Stomach smooth muscle (tissue), 2 donors: Measurements from ENCODE around the gene MLLT3.

Experiments used
- H3K27ac ChIP-seq: one replicate; pipeline ENCODE4 v1.7.0; 2013; ENCODE audit warnings: mild to moderate bottlenecking, low read length, inconsistent platforms
- H3K27me3 ChIP-seq, 2 donors: one replicate each; pipeline ENCODE4 v1.7.0; 2013; ENCODE audit warnings: low read length in 2 of 2; ENCODE audit not compliant: insufficient read depth in 2 of 2, control insufficient read depth in 1 of 2
- H3K36me3 ChIP-seq, 2 donors: one replicate each; pipeline ENCODE4 v1.7.0; 2013; ENCODE audit warnings: low read length in 2 of 2; ENCODE audit not compliant: control insufficient read depth in 2 of 2, insufficient read depth in 2 of 2
- H3K4me1 ChIP-seq: one replicate; pipeline ENCODE4 v1.7.0; 2013; ENCODE audit warnings: low read length; ENCODE audit not compliant: control insufficient read depth, insufficient read depth
- H3K4me3 ChIP-seq, 2 donors: one replicate each; pipeline ENCODE4 v1.7.0; 2013; ENCODE audit warnings: low read length in 2 of 2
- H3K9ac ChIP-seq, 2 donors: one replicate each; pipeline ENCODE4 v1.7.0; 2013; ENCODE audit warnings: low read length in 2 of 2, mild to moderate bottlenecking in 1 of 2
- H3K9me3 ChIP-seq, 2 donors: one replicate each; pipeline ENCODE4 v1.7.0; 2013; ENCODE audit warnings: low read length in 2 of 2; ENCODE audit not compliant: control insufficient read depth in 2 of 2
- donor health status: healthy.
- donor health status: Pancreatic carcinoma.

Gene MLLT3

DNA sequence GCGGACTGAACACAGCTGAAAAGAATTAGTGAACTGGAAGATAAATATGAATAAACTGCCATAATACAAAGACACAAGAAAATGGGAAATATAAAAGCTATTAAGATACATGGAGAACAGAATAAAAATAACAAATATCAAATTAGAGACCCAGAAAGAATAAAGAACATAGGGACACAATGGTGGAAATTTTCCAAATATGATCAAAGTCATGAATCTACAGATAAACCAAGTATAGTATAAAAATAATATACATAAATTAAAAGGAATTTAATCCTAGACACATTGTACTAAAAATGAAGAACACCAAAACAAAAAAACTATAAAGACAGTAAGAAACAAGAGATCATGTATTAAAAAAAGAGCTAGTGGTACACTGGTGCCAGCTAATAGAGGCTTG, 194.9 kb downstream of the MLLT3 start:
- Histone ChIP-seq H3K27ac (no peak overlapping the region), H3K9ac (no peak overlapping the region), H3K36me3 (no peaks in the 10 kb centered on the region), H3K4me3 (no peak overlapping the region), H3K27me3 (no peaks in the 10 kb centered on the region), H3K9me3 (no peaks in the 10 kb centered on the region), H3K4me1 (no peaks in the 10 kb centered on the region)

DNA sequence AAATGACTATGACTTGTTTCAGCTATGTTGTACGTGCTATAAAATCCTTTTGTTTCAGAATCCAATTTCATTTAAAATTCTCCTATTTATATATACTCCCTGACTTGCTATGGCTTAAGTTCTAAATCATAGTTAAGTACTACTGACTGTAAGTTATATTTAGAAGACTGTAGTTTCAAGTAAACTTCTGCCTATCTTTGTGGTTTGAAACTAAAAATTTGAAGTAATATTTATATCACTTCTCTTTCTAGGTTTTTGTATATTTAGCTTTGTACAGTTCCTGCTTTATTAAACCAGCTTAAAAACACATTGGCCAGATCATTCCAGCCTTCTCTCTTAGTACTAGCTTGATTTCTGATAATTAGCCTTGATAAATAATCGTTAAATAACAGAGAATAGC, 196.3 kb downstream of the MLLT3 start:
- Histone ChIP-seq H3K9me3 (no peaks in the 10 kb centered on the region), H3K4me1 (no peaks in the 10 kb centered on the region), H3K36me3 (no peaks in the 10 kb centered on the region), H3K27ac (no peak overlapping the region), H3K9ac (no peak overlapping the region), H3K27me3 (no peaks in the 10 kb centered on the region), H3K4me3 (no peak overlapping the region)

DNA sequence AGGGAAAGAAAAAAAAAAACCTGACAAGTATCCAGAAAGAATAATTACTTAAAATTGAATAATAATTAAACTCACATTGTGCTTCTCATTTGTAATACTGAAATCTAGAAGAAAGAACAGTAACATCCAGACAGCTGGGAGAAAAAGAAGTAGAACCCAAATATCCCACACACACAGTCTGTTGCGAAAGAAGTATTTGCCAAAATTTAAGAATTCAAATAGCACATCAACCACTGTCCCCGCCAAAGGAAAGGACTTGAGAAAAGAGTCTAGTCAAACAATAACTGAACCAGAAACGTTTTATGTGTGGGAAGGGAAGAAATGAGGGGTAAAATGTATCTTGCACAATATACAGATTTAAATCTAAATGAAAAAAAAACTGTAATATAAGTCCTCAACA, 202.8 kb downstream of the MLLT3 start:
- no peaks in the 10 kb centered on the region for H3K36me3 ChIP-seq
- H3K4me3 ChIP-seq: no peak overlapping the region
- no peak overlapping the region for H3K27ac ChIP-seq
- H3K9me3 ChIP-seq: no peaks in the 10 kb centered on the region
- H3K4me1 ChIP-seq: no peaks in the 10 kb centered on the region
- H3K9ac ChIP-seq: no peak overlapping the region
- H3K27me3 ChIP-seq: no peaks in the 10 kb centered on the region

DNA sequence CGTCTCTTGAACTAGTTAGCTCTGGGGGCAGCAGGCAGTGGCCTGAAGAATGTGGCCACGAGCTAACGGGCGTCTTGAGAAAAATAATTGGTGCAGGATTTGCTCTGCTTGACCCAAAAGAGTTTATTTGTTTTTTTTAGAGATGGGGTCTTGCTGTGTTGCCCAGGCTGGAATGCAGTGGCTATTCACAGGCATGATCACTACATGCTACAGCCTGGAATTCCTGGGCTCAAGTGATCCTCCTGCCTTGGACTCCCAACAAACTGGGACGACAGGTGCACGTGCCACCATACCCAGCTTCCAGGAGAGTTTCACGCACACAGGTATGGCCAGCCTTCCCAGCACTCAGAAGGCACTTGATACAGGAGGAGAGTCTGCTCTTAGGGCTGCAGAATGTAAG, 203.8 kb downstream of the MLLT3 start:
- Histone ChIP-seq H3K36me3 (peaks cover 0 to 4% of the 10 kb centered on the region in 2 donors), H3K9ac (no peak overlapping the region), H3K27me3 (no peaks in the 10 kb centered on the region), H3K4me3 (no peak overlapping the region), H3K27ac (no peak overlapping the region), H3K9me3 (no peaks in the 10 kb centered on the region), H3K4me1 (no peaks in the 10 kb centered on the region)

DNA sequence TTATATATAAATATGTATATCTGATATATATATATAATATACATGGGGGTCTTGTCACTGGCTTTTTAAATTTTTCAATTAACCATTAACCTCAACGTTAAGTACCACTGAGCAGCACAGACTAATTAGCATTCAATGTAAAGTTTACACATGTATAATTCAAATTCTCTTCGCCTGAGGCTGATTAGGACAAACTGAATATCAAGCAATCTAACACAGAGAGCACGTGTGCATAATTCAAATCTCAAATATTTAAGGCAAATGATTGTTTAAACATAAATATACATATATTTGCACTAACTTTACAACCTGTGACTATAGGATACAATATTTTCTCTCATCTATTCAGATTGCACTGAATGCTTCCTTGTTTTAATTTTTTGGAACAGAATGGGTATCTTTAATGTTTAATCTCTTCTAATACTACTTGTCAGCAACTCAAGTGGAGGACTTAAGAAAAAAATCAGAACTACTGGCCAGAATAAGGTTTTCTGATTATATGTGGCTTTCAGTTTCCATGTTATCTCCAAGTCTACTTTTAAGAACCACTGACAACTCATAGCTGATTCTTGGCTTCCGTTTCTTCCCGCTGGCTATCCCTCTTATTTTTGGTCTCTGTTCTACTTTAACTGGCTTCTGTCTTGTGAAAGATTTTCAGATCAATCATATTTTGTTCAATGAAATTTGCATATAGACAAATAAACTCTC, 204.8 kb downstream of the MLLT3 start:
- H3K4me1 ChIP-seq: no peaks in the 10 kb centered on the region
- H3K4me3 ChIP-seq: no peak overlapping the region
- H3K36me3 ChIP-seq: peaks cover 0 to 5% of the 10 kb centered on the region in 2 donors
- H3K27ac ChIP-seq: no peak overlapping the region
- H3K27me3 ChIP-seq: no peaks in the 10 kb centered on the region
- no peaks in the 10 kb centered on the region for H3K9me3 ChIP-seq
- no peak overlapping the region for H3K9ac ChIP-seq

DNA sequence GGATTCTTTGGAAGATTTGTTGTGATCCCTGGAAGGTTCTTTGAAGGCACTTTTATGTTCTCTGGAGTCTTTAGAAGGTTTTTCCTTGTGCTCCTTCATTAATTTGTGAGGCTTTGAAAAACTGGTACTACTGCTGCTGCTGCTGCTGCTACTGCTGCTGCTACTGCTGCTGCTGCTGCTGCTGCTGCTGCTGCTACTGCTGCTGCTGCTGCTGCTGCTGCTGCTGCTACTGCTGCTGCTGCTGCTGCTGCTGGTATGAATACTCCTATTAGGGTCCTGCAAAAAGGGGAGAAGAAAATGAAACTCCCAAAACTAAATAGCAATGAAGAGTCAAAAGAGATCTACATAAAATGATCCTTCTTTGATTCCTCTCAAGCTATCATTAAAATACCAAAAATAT, 208.1 kb downstream of the MLLT3 start:
- no peaks in the 10 kb centered on the region for H3K9me3 ChIP-seq
- H3K4me3 ChIP-seq: no peak overlapping the region
- H3K27ac ChIP-seq: no peak overlapping the region
- no peaks in the 10 kb centered on the region for H3K27me3 ChIP-seq
- H3K4me1 ChIP-seq: no peaks in the 10 kb centered on the region
- no peak overlapping the region for H3K9ac ChIP-seq
- peaks cover 0 to 5% of the 10 kb centered on the region in 2 donors for H3K36me3 ChIP-seq

DNA sequence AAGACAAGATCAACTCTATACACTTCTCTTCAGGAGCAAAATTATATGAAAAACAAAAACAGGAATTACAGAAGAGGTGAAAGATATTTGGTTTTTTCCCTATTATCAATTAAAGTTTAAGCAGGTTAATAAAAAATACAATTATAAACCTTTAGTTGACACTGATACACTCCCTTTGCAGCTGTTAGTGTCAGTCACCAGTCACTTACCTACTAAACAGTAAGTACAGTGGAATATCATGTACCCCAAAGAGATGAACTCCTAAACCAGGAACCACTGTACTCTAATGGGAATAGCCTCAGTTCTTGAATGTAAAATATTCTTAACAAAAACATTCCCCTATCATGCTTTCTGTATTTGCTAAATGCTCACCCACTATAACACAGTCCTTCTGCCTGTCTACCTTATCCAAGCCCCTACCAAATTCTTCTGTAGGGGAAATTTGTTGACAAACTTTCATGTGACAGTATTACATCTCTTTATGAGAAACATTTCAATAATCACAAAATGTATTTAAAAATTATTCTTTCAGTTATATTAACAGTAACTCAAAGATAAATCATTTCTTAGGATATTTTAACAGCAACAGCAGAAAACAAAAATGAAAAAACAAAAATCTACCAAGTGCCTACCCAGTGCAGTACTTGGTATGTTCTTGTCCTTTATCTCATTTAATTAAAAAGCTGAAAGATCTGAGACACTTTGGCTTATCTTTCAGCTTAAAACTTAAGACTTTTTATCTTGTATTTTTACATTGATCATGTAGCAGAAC, 212.8 kb downstream of the MLLT3 start:
- no peak overlapping the region for H3K4me3 ChIP-seq
- no peak overlapping the region for H3K9ac ChIP-seq
- H3K9me3 ChIP-seq: no peaks in the 10 kb centered on the region
- H3K4me1 ChIP-seq: no peaks in the 10 kb centered on the region
- H3K27me3 ChIP-seq: no peaks in the 10 kb centered on the region
- no peak overlapping the region for H3K27ac ChIP-seq
- H3K36me3 ChIP-seq: peaks cover 0 to 5% of the 10 kb centered on the region in 2 donors

DNA sequence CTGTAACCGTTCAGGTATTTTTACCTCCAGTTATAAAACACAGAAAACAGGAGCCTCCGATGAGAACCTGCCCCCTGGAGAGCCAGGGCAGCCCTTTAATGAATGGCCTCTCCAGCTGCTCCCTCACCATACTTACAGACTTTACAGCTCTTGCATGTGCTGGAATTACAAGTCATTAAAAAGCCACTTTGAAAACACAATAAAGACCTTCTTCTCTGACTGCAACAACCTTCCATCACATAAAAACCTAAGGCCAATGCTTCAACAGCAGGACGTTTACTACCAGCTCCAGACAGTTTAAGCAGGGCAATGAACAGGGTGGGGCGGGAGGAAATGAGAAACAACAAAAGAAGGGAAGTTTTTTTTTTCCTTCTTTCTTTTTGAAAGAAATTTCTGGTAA, 213.8 kb downstream of the MLLT3 start:
- Histone ChIP-seq H3K36me3 (peaks cover 0 to 1% of the 10 kb centered on the region in 2 donors), H3K27ac (no peak overlapping the region), H3K9ac (no peak overlapping the region), H3K9me3 (no peaks in the 10 kb centered on the region), H3K4me1 (no peaks in the 10 kb centered on the region), H3K4me3 (no peak overlapping the region), H3K27me3 (no peaks in the 10 kb centered on the region)

DNA sequence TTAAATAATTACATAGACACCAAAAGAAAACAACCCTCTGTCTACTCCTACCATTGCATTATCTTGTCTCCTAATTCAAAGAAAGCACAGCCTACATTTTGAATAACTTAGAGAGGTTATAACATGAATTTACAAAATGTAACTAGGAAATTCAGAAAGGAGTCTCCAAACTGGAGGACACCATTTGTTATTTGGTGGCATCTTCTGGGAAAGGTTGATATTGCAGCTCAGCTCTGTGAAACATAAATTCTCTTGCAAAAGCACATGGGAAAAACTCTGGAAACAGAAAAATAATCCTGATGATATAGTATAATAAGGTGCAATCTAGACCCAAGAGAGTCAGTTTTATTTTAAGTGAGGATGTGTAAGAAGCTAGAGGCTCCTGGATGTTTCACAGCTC, 215.3 kb downstream of the MLLT3 start:
- H3K4me1 ChIP-seq: no peaks in the 10 kb centered on the region
- no peaks in the 10 kb centered on the region for H3K27me3 ChIP-seq
- H3K36me3 ChIP-seq: no peaks in the 10 kb centered on the region
- H3K27ac ChIP-seq: no peak overlapping the region
- no peak overlapping the region for H3K9ac ChIP-seq
- no peak overlapping the region for H3K4me3 ChIP-seq
- H3K9me3 ChIP-seq: no peaks in the 10 kb centered on the region

DNA sequence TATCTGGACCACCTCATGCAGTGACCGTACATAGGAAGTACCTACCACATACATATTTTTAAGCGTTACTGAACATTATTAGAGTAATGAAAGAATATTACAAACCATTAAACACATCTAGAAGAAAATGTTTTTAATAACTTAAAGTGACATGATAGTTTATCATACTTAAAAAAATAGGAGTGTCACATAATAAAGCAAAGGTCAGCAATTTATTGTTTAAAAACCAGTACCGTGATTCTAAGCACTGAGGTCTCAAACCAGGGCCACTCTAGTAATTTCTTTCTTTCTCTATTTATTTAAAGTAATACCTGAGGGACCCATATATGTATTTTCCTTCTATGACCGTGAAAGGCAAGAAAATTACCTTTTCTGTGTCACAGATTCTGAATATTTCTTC, 216.0 kb downstream of the MLLT3 start:
- H3K27ac ChIP-seq: no peak overlapping the region
- H3K4me3 ChIP-seq: no peak overlapping the region
- H3K9me3 ChIP-seq: no peaks in the 10 kb centered on the region
- no peaks in the 10 kb centered on the region for H3K27me3 ChIP-seq
- H3K4me1 ChIP-seq: no peaks in the 10 kb centered on the region
- H3K36me3 ChIP-seq: no peaks in the 10 kb centered on the region
- no peak overlapping the region for H3K9ac ChIP-seq

DNA sequence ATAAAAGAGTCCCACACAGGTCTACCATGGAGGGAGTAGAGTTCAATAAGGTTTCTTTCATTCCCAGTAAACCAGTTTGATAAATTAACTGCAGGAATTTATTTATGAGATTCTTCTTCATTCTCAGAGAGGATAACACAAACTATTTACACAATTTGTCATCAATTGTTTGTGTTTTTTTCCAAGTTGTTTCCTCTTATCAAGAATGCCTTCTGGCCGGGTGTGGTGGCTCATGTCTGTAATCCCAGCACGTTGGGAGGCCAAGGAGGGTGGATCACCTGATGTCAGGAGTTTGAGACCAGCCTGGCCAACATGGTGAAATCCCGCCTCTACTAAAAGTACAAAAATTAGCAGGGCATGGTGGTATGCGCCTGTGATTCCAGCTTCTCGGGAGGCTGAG, 216.7 kb downstream of the MLLT3 start:
- no peak overlapping the region for H3K4me3 ChIP-seq
- H3K27me3 ChIP-seq: no peaks in the 10 kb centered on the region
- H3K36me3 ChIP-seq: no peaks in the 10 kb centered on the region
- no peak overlapping the region for H3K27ac ChIP-seq
- H3K9me3 ChIP-seq: no peaks in the 10 kb centered on the region
- H3K9ac ChIP-seq: no peak overlapping the region
- no peaks in the 10 kb centered on the region for H3K4me1 ChIP-seq
